ENCODE measurements around the gene NSG2. TPM values are rescaled to one million over a fixed set of nuclear protein-coding genes. Genes with fewer than 3 reads are reported as not detected.
"Not testable (repeated sequence)": the region's sequence is repeated elsewhere in the genome, so short reads cannot be mapped to it uniquely, and the experiment has no call there.

NSG2 gene
- total RNA-seq, 1 donor from 2014 or later: not detected

GRCh38 chr5:174118823-174119467, 73.4 kb downstream of the NSG2 start:
- no peak overlapping the region for H3K4me3 Mint-ChIP-seq (ENCODE audit: low read depth)
- no peak overlapping the region for H3K27ac Mint-ChIP-seq
- H3K4me1 Mint-ChIP-seq (ENCODE audit: low read depth): no peaks in the 10 kb centered on the region
- no peaks in the 10 kb centered on the region for H3K36me3 Mint-ChIP-seq (ENCODE audit: low read depth)
- intact Hi-C loops (cut with micrococcal nuclease): no loop called here
- H3K9me3 Mint-ChIP-seq: no peaks in the 10 kb centered on the region
- H3K27me3 Mint-ChIP-seq (ENCODE audit: low read depth): no peaks in the 10 kb centered on the region
- DNase-seq (ENCODE audit: low spot score): no peak

GRCh38 chr5:174119468-174119881, 74.0 kb downstream of the NSG2 start:
- H3K9me3 Mint-ChIP-seq: no peaks in the 10 kb centered on the region

GRCh38 chr5:174120401-174121005, 75.0 kb downstream of the NSG2 start:
- Mint-ChIP-seq H3K9me3 (peaks cover 3% of the 10 kb centered on the region), H3K36me3 (ENCODE audit: low read depth) (no peaks in the 10 kb centered on the region), H3K4me3 (ENCODE audit: low read depth) (no peak overlapping the region), H3K4me1 (ENCODE audit: low read depth) (no peaks in the 10 kb centered on the region), H3K27ac (no peak overlapping the region), H3K27me3 (ENCODE audit: low read depth) (no peaks in the 10 kb centered on the region)
- intact Hi-C loops (cut with micrococcal nuclease): no loop called here
- no peak for DNase-seq (ENCODE audit: low spot score)

More at GRCh38 chr5:174119468-174119881, 74.0 kb downstream of the NSG2 start:
- Mint-ChIP-seq H3K27me3 (ENCODE audit: low read depth) (no peaks in the 10 kb centered on the region), H3K27ac (no peak overlapping the region), H3K36me3 (ENCODE audit: low read depth) (no peaks in the 10 kb centered on the region), H3K4me1 (ENCODE audit: low read depth) (no peaks in the 10 kb centered on the region), H3K4me3 (ENCODE audit: low read depth) (no peak overlapping the region)
- no peak for DNase-seq (ENCODE audit: low spot score)
- intact Hi-C loops (cut with micrococcal nuclease): no loop called here

GRCh38 chr5:174134545-174134944, 89.0 kb downstream of the NSG2 start:
- Mint-ChIP-seq H3K4me3 (ENCODE audit: low read depth) (no peak overlapping the region), H3K9me3 (no peaks in the 10 kb centered on the region), H3K36me3 (ENCODE audit: low read depth) (no peaks in the 10 kb centered on the region), H3K27ac (no peak overlapping the region), H3K4me1 (ENCODE audit: low read depth) (no peaks in the 10 kb centered on the region), H3K27me3 (ENCODE audit: low read depth) (no peaks in the 10 kb centered on the region)
- intact Hi-C loops (cut with micrococcal nuclease): no loop called here
- DNase-seq (ENCODE audit: low spot score): no peak

- Mint-ChIP-seq H3K4me3 (ENCODE audit: low read depth) (no peak overlapping the region), H3K27me3 (ENCODE audit: low read depth) (no peaks in the 10 kb centered on the region), H3K36me3 (ENCODE audit: low read depth) (no peaks in the 10 kb centered on the region), H3K9me3 (no peaks in the 10 kb centered on the region), H3K27ac (no peak overlapping the region), H3K4me1 (ENCODE audit: low read depth) (no peaks in the 10 kb centered on the region)
- DNase-seq (ENCODE audit: low spot score): no peak
- intact Hi-C loops (cut with micrococcal nuclease): no loop called here
Observed at GRCh38 chr5:174139623-174140022, 94.1 kb downstream of the NSG2 start.

- Mint-ChIP-seq H3K9me3 (no peaks in the 10 kb centered on the region), H3K27me3 (ENCODE audit: low read depth) (no peaks in the 10 kb centered on the region), H3K27ac (no peak overlapping the region), H3K4me1 (ENCODE audit: low read depth) (no peaks in the 10 kb centered on the region), H3K36me3 (ENCODE audit: low read depth) (no peaks in the 10 kb centered on the region), H3K4me3 (ENCODE audit: low read depth) (no peak overlapping the region)
- intact Hi-C loops (cut with micrococcal nuclease): no loop called here
- no peak for DNase-seq (ENCODE audit: low spot score)
Observed at GRCh38 chr5:174140452-174141020, 95.0 kb downstream of the NSG2 start.

GRCh38 chr5:174141398-174141797, 95.9 kb downstream of the NSG2 start:
- H3K27me3 Mint-ChIP-seq (ENCODE audit: low read depth): no peaks in the 10 kb centered on the region
- H3K4me3 Mint-ChIP-seq (ENCODE audit: low read depth): no peak overlapping the region

GRCh38 chr5:174145091-174145490, 99.6 kb downstream of the NSG2 start:
- Mint-ChIP-seq H3K36me3 (ENCODE audit: low read depth) (no peaks in the 10 kb centered on the region), H3K4me1 (ENCODE audit: low read depth) (no peaks in the 10 kb centered on the region), H3K27me3 (ENCODE audit: low read depth) (no peaks in the 10 kb centered on the region), H3K9me3 (no peaks in the 10 kb centered on the region), H3K27ac (no peak overlapping the region), H3K4me3 (ENCODE audit: low read depth) (no peak overlapping the region)
- no peak for DNase-seq (ENCODE audit: low spot score)
- intact Hi-C loops (cut with micrococcal nuclease): no loop called here

More at GRCh38 chr5:174141398-174141797, 95.9 kb downstream of the NSG2 start:
- DNase-seq (ENCODE audit: low spot score): no peak
- Mint-ChIP-seq H3K36me3 (ENCODE audit: low read depth) (no peaks in the 10 kb centered on the region), H3K9me3 (no peaks in the 10 kb centered on the region), H3K4me1 (ENCODE audit: low read depth) (no peaks in the 10 kb centered on the region), H3K27ac (no peak overlapping the region)
- intact Hi-C loops (cut with micrococcal nuclease): no loop called here

GRCh38 chr5:174145821-174146220, 100.3 kb downstream of the NSG2 start:
- no peaks in the 10 kb centered on the region for H3K27me3 Mint-ChIP-seq (ENCODE audit: low read depth)
- H3K4me3 Mint-ChIP-seq (ENCODE audit: low read depth): no peak overlapping the region
- no peaks in the 10 kb centered on the region for H3K9me3 Mint-ChIP-seq
- H3K27ac Mint-ChIP-seq: no peak overlapping the region
- no peaks in the 10 kb centered on the region for H3K36me3 Mint-ChIP-seq (ENCODE audit: low read depth)
- intact Hi-C loops (cut with micrococcal nuclease): no loop called here
- no peaks in the 10 kb centered on the region for H3K4me1 Mint-ChIP-seq (ENCODE audit: low read depth)
- DNase-seq (ENCODE audit: low spot score): no peak

- Mint-ChIP-seq H3K36me3 (ENCODE audit: low read depth) (no peaks in the 10 kb centered on the region), H3K27me3 (ENCODE audit: low read depth) (no peaks in the 10 kb centered on the region), H3K9me3 (no peaks in the 10 kb centered on the region), H3K4me3 (ENCODE audit: low read depth) (no peak overlapping the region), H3K4me1 (ENCODE audit: low read depth) (no peaks in the 10 kb centered on the region), H3K27ac (no peak overlapping the region)
- intact Hi-C loops (cut with micrococcal nuclease): no loop called here
- DNase-seq (ENCODE audit: low spot score): no peak
Observed at GRCh38 chr5:174146556-174146955, 101.0 kb downstream of the NSG2 start.

- H3K36me3 Mint-ChIP-seq (ENCODE audit: low read depth); H3K27ac Mint-ChIP-seq; H3K9me3 Mint-ChIP-seq; H3K27me3 Mint-ChIP-seq (ENCODE audit: low read depth); DNase-seq (ENCODE audit: low spot score); H3K4me3 Mint-ChIP-seq (ENCODE audit: low read depth); intact Hi-C loops (cut with micrococcal nuclease); H3K4me1 Mint-ChIP-seq (ENCODE audit: low read depth): not testable (repeated sequence)
Observed at GRCh38 chr5:174147012-174147411, 101.5 kb downstream of the NSG2 start.

- Mint-ChIP-seq H3K27ac (no peak overlapping the region), H3K9me3 (no peaks in the 10 kb centered on the region), H3K27me3 (ENCODE audit: low read depth) (no peaks in the 10 kb centered on the region), H3K4me1 (ENCODE audit: low read depth) (no peaks in the 10 kb centered on the region), H3K4me3 (ENCODE audit: low read depth) (no peak overlapping the region), H3K36me3 (ENCODE audit: low read depth) (no peaks in the 10 kb centered on the region)
- intact Hi-C loops (cut with micrococcal nuclease): no loop called here
- no peak for DNase-seq (ENCODE audit: low spot score)
Observed at GRCh38 chr5:174147551-174147950, 102.0 kb downstream of the NSG2 start.

GRCh38 chr5:174148721-174149120, 103.2 kb downstream of the NSG2 start:
- intact Hi-C loops (cut with micrococcal nuclease): no loop called here
- H3K4me1 Mint-ChIP-seq (ENCODE audit: low read depth): no peaks in the 10 kb centered on the region
- H3K27me3 Mint-ChIP-seq (ENCODE audit: low read depth): no peaks in the 10 kb centered on the region
- H3K9me3 Mint-ChIP-seq: no peaks in the 10 kb centered on the region
- no peak overlapping the region for H3K4me3 Mint-ChIP-seq (ENCODE audit: low read depth)
- no peaks in the 10 kb centered on the region for H3K36me3 Mint-ChIP-seq (ENCODE audit: low read depth)
- no peak overlapping the region for H3K27ac Mint-ChIP-seq
- DNase-seq (ENCODE audit: low spot score): no peak

Measured in activated T-helper 2 cell treated with anti-CD3 and anti-CD28 coated beads, Interferon-gamma antibody, Interleukin-2, Interleukin-4, amounts not matched to agents 10 μg/mL and 5 μg/mL and 100 μg/mL, durations not matched to agents 14 hours and 24 hours and 36 hours (primary cell).